ENCODE measurements around the gene KLC1.

DNA sequence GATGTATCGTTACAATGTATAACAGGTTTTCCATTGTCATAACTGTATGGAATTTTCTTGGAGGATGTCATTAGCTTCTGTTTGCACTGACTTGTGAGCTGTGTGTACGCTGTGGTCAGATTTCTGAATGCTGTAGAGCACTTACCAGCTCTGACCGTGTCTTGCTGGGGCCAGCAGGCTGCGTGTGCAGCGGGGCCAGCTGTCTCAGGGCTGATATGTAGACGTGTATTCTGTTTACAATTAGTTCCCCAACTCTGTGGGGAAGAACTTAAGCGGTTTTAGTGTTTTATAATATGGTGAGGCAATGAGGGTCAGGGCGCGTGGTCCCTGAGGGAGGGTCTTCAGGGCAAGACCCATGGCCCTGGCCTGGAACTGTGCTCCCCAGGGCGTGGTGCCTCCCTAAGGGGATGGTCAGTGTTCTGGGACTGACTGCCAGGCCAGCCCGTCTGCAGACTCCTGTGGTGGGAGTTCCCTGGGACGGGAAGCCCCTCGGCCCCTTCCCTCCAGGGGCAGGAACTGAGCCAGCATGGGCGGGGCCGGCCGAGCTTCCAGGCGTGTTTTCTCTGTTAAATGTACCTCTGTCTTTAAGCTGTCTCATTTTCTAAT lies 67.6 kb downstream of the KLC1 start:
- TF ChIP-seq POLR2A (IDR thresholded peaks at IDR 0.05), result no peak
- no peak for TF ChIP-seq POLR2AphosphoS5 (IDR thresholded peaks at IDR 0.05)
- TF ChIP-seq, protein P1, sequence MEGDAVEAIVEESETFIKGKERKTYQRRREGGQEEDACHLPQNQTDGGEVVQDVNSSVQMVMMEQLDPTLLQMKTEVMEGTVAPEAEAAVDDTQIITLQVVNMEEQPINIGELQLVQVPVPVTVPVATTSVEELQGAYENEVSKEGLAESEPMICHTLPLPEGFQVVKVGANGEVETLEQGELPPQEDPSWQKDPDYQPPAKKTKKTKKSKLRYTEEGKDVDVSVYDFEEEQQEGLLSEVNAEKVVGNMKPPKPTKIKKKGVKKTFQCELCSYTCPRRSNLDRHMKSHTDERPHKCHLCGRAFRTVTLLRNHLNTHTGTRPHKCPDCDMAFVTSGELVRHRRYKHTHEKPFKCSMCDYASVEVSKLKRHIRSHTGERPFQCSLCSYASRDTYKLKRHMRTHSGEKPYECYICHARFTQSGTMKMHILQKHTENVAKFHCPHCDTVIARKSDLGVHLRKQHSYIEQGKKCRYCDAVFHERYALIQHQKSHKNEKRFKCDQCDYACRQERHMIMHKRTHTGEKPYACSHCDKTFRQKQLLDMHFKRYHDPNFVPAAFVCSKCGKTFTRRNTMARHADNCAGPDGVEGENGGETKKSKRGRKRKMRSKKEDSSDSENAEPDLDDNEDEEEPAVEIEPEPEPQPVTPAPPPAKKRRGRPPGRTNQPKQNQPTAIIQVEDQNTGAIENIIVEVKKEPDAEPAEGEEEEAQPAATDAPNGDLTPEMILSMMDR (IDR thresholded peaks at IDR 0.05), result no peak
